GM12892 (cell line): ENCODE results near the gene STN1.

Experiments used
- POLR2A ChIP-seq: IDR thresholded peaks from 2 replicates; pipeline ENCODE4 v1.6.1; 2011; ENCODE audit warnings: low read depth, low read length, control low read depth
- POLR2AphosphoS5 ChIP-seq: IDR thresholded peaks from 2 replicates; pipeline ENCODE4 v1.6.1; 2011; ENCODE audit warnings: low read depth, low read length, control low read depth

GRCh38 chr10:103849212-103849877, 68.6 kb downstream of the STN1 start:
- TF ChIP-seq POLR2A (no peak), POLR2AphosphoS5 (no peak)
